Neural progenitor cell (in vitro differentiated cells): Measurements from ENCODE around the gene RNPEP.

Experiments
- EZH2 ChIP-seq: fragments of 200-600 bp; sonication (generic); IDR thresholded peaks from 2 replicates; pipeline ENCODE4 v1.6.1; 2017; ENCODE audit warnings: antibody characterized with exemption, mild to moderate bottlenecking, moderate library complexity
- TF ChIP-seq, protein P1 (sequence below): fragments of 200-600 bp; sonication (generic); IDR thresholded peaks from 2 replicates; pipeline ENCODE4 v1.5.1; 2017; ENCODE audit warnings: antibody characterized with exemption, mild to moderate bottlenecking

DNA sequence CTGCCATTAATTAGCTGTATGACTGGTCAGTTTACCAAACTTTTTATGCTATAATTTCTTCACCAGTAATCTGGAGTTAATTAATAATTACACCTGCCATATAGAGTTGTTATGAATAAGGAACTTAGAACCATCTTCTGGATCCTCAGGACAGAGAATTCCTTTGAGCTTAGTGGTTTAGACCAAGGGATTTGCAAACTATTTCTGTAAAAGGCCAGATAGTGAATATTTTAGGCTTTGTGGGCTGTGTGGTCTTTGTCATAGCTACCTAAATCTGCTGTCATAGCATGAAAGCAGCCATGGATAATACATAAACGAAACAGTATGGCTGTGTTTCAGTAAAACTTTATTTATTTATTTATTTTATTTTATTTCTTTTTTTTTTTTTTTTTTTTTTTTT lies 18.2 kb upstream of the RNPEP start:
- no peak for TF ChIP-seq EZH2
- TF ChIP-seq, protein P1, sequence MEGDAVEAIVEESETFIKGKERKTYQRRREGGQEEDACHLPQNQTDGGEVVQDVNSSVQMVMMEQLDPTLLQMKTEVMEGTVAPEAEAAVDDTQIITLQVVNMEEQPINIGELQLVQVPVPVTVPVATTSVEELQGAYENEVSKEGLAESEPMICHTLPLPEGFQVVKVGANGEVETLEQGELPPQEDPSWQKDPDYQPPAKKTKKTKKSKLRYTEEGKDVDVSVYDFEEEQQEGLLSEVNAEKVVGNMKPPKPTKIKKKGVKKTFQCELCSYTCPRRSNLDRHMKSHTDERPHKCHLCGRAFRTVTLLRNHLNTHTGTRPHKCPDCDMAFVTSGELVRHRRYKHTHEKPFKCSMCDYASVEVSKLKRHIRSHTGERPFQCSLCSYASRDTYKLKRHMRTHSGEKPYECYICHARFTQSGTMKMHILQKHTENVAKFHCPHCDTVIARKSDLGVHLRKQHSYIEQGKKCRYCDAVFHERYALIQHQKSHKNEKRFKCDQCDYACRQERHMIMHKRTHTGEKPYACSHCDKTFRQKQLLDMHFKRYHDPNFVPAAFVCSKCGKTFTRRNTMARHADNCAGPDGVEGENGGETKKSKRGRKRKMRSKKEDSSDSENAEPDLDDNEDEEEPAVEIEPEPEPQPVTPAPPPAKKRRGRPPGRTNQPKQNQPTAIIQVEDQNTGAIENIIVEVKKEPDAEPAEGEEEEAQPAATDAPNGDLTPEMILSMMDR = no peak
